Breast epithelium (tissue), 3 donors: ENCODE results near the gene MAPKAP1.

ENCODE experiments used
- CTCF ChIP-seq, 3 donors: fragments of 450-650 bp; IDR thresholded peaks; one replicate each; pipeline ENCODE4 v1.5.1; 2016 to 2017; ENCODE audit warnings: antibody characterized with exemption in 3 of 3, mild to moderate bottlenecking in 3 of 3, moderate library complexity in 3 of 3
- POLR2A ChIP-seq: fragments of 450-650 bp; IDR thresholded peaks from one replicate; pipeline ENCODE4 v1.6.1; 2016; ENCODE audit warnings: antibody characterized with exemption, mild to moderate bottlenecking, moderate library complexity
- POLR2AphosphoS5 ChIP-seq, 3 donors: sonication (generic); formaldehyde crosslinking; IDR thresholded peaks; one replicate each; pipeline ENCODE4 v1.6.1; 2017; ENCODE audit warnings: antibody characterized with exemption in 3 of 3

- TF ChIP-seq CTCF (IDR thresholded peaks at IDR 0.05), result no peak
- no peak for TF ChIP-seq POLR2A
- no peak for TF ChIP-seq POLR2AphosphoS5 (IDR thresholded peaks at IDR 0.05)
These were observed 89.9 kb downstream of the MAPKAP1 start for GRCh38 chr9:125617087-125617486.
